Measurements from ENCODE around the gene ZDHHC11.
"Not testable (repeated sequence)": the region's sequence is repeated elsewhere in the genome, so short reads cannot be mapped to it uniquely, and the experiment has no call there.

DNA sequence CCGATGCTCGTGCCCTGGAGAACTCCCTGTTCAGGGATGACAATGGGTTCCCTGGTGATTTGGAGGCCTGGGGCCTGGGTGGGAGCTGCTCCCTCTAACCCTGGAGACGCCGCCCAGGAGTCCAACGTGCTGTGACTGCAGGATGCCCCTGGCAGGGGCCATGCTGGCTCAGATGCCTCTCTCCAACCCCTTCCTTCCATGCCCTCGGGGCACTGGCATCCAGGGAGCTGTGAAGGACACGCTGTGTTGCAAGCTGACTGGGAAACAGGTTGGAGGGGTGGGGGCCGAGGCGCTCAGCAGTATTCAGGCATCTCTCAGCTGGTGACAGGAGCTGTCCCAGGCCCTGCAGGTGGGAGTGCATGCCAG, 75.2 kb downstream of the ZDHHC11 start:
- not testable (repeated sequence) for TF ChIP-seq CTCF, POLR2A, POLR2AphosphoS5 (IDR thresholded peaks at IDR 0.05)
